K562 (cell line): Measurements from ENCODE around the gene PPOX. TPM values are rescaled to one million over a fixed set of nuclear protein-coding genes. Genes with fewer than 3 reads are reported as not detected.

Experiments
- ARID2 ChIP-seq: fragments of 450-650 bp; IDR thresholded peaks from 2 replicates; pipeline ENCODE4 v1.6.1; 2017; ENCODE audit warnings: antibody characterized with exemption, mild to moderate bottlenecking
- BCL6 ChIP-seq: fragments of 250-450 bp; sonication (Bioruptor Pico); IDR thresholded peaks from 2 replicates; pipeline ENCODE4 v1.4.0; 2020
- CBFA2T3 ChIP-seq: fragments of 450-650 bp; IDR thresholded peaks from 2 replicates; pipeline ENCODE4 v1.6.1; 2017
- CBX3 ChIP-seq, 2 experiments: IDR thresholded peaks; 1 replicate in 1 of 2; 2 replicates in 1 of 2; pipeline ENCODE4 v1.6.1; 2012; ENCODE audit warnings: inconsistent platforms in 2 of 2, low read length in 2 of 2, borderline replicate concordance in 1 of 2, control low read depth in 1 of 2
- CHD1 ChIP-seq: fragments of 200-600 bp; sonication (generic); IDR thresholded peaks from one replicate; pipeline ENCODE4 v1.6.1; 2012; ENCODE audit warnings: mild to moderate bottlenecking, moderate library complexity, low read length, inconsistent platforms
- ESRRA ChIP-seq: fragments of 450-650 bp; IDR thresholded peaks from 2 replicates; pipeline ENCODE4 v1.6.1; 2014; ENCODE audit warnings: low read depth, mild to moderate bottlenecking, moderate library complexity, borderline replicate concordance
- ETV1 ChIP-seq: fragments of 450-650 bp; conservative IDR thresholded peaks from 2 replicates; pipeline ENCODE4 v1.6.1; 2016; ENCODE audit warnings: missing genetic modification characterization, control low read depth, low read depth, missing compliant biosample characterization
- GABPA ChIP-seq: fragments of 200-800 bp; sonication (Bioruptor generic); conservative IDR thresholded peaks from 2 replicates; pipeline ENCODE4 v1.6.1; 2016; ENCODE audit warnings: low read depth, missing genetic modification characterization, missing compliant biosample characterization
- HEY1 ChIP-seq: fragments of 250-450 bp; sonication (Bioruptor Pico); IDR thresholded peaks from 2 replicates; pipeline ENCODE4 v1.5.0; 2020; ENCODE audit warnings: mild to moderate bottlenecking, moderate library complexity, borderline replicate concordance
- LARP7 ChIP-seq: fragments of 450-650 bp; IDR thresholded peaks from 2 replicates; pipeline ENCODE4 v1.6.1; 2016
- MEF2A ChIP-seq: IDR thresholded peaks from 2 replicates; pipeline ENCODE4 v1.6.1; 2011; ENCODE audit warnings: low read depth, mild to moderate bottlenecking, low read length, moderate library complexity; ENCODE audit not compliant: control insufficient read depth
- MTA3 ChIP-seq: fragments of 450-650 bp; formaldehyde crosslinking; IDR thresholded peaks from 2 replicates; pipeline ENCODE4 v1.6.1; 2017; ENCODE audit warnings: mild to moderate bottlenecking, borderline replicate concordance
- NCOA1 ChIP-seq: fragments of 450-650 bp; IDR thresholded peaks from 2 replicates; pipeline ENCODE4 v1.6.1; 2016; ENCODE audit warnings: low read depth
- NR2F6 ChIP-seq: fragments of 450-650 bp; formaldehyde crosslinking; IDR thresholded peaks from 2 replicates; pipeline ENCODE4 v1.4.0; 2020; ENCODE audit warnings: mild to moderate bottlenecking
- RNF2 ChIP-seq: sonication (generic); IDR thresholded peaks from 2 replicates; pipeline ENCODE4 v1.6.1; 2016
- SRSF3 ChIP-seq: fragments of 200-400 bp; formaldehyde crosslinking; IDR thresholded peaks from 2 replicates; pipeline ENCODE4 v1.6.1; 2016; ENCODE audit warnings: mild to moderate bottlenecking, low read length, moderate library complexity; ENCODE audit not compliant: insufficient read depth
- ZNF79 ChIP-seq: fragments of 250-450 bp; sonication (Bioruptor Pico); IDR thresholded peaks from 2 replicates; pipeline ENCODE4 v1.4.0; 2020; ENCODE audit warnings: low read depth, mild to moderate bottlenecking, moderate library complexity
- polyA plus RNA-seq, 8 experiments: library from polyadenylated mRNA; depleted of rRNA in 4 of 8; stranded (reverse) in 5 of 8; unstranded in 3 of 8; fragments of >200 nt; fragmentation: Nextera tagmentation in 2 of 8; fragmentation: Illumina TruSeq in 1 of 8; extraction: Ambion mirVana in 2 of 8; extraction: Trizol in 1 of 8; gene quantifications; 2 replicates each; pipeline versions ENCODE4 v1.2.1 to v1.2.3, GENCODE V29; 2011 to 2014; ENCODE audit warnings: inconsistent platforms in 1 of 8, missing spikeins in 1 of 8
- total RNA-seq, 7 experiments: library from RNA; depleted of rRNA in 6 of 7; stranded (reverse); fragments of >200 nt in 6 of 7; fragmentation: Illumina TruSeq in 2 of 7; extraction: Trizol in 2 of 7; gene quantifications; 2 replicates each; pipeline versions ENCODE4 v1.2.1 to v1.2.3, GENCODE V29; 2011 to 2021; ENCODE audit warnings: low replicate concordance in 1 of 7
- TF ChIP-seq, protein P1 (sequence below), 2 experiments: fragments of 450-650 bp in 1 of 2; sonication (generic) in 1 of 2; formaldehyde crosslinking; conservative IDR thresholded peaks; 2 replicates each; pipeline versions ENCODE4 v1.4.0 to v1.8.1; 2020 to 2022; ENCODE audit warnings: mild to moderate bottlenecking in 1 of 2, missing genetic modification reagents in 1 of 2
- TF ChIP-seq, protein P2 (sequence below), 2 experiments: fragments of 450-650 bp; IDR thresholded peaks; 2 replicates each; pipeline ENCODE4 v1.6.1; 2016; ENCODE audit warnings: mild to moderate bottlenecking in 2 of 2, borderline replicate concordance in 1 of 2, low read depth in 1 of 2, moderate library complexity in 1 of 2

The PPOX gene
- total and polyA plus RNA-seq, 9 of the 15 experiments (the other 6 are each of a cell fraction or from before 2014, with no cell fraction given): 17.0 to 57.1 (median 38.9) TPM

DNA sequence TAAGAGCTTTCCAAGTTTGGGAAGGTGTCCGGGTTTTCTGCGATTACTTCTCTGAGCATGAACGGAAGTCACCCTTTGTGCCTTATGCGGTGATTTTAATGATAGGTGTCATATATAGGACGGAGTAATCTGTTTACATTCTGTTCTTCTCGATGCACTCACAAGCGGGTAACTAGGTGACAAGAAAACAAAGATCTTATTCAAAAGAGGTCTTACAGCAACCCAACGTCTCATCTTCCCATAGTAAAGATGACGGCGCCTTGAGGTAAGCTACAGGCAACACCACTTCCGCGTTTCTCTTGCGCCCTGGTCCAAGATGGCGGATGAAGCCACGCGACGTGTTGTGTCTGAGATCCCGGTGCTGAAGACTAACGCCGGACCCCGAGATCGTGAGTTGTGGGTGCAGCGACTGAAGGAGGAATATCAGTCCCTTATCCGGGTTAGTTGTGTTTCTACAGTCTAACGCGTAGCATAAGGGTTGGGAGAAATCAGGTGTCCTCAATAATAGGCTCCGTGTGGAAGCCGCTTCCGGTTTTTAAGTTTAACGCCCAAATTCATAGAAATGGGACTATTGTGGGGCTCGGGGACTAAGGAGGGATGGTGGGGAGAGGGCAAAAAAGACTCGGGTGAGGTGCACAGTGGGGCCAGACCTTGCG is 12.4 kb upstream of the PPOX start, which contains the start of gene UFC1 (continued):
- TF ChIP-seq LARP7 (no peak), NR2F6 (no peak), HEY1 (CRISPR knock-in tag) (no peak), ETV1 (peak; percentile 61), CHD1 (no peak), MEF2A (no peak), NCOA1 (peak; percentile 97), CBX3 (IDR thresholded peaks at IDR 0.05; ENCODE audit: borderline replicate concordance in 1 of 2, low read length in 2 of 2) (peak in 1 of 2 experiments; percentile 85; a peak in 1 of 3 replicates), MTA3 (0 out of 2 replicates have a peak, but pooled peaks have one; percentile 75), GABPA (tag) (peak; percentile 99), ARID2 (no peak), CBFA2T3 (no peak), ESRRA (no peak), SRSF3 (no peak), ZNF79 (no peak), RNF2 (peak; percentile 39; the same call in 1 of the 2 replicates), BCL6 (CRISPR knock-in tag) (no peak)
- TF ChIP-seq, protein P1, sequence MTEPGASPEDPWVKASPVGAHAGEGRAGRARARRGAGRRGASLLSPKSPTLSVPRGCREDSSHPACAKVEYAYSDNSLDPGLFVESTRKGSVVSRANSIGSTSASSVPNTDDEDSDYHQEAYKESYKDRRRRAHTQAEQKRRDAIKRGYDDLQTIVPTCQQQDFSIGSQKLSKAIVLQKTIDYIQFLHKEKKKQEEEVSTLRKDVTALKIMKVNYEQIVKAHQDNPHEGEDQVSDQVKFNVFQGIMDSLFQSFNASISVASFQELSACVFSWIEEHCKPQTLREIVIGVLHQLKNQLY (CRISPR knock-in tag; conservative IDR thresholded peaks at IDR 0.05): no peak
- TF ChIP-seq, protein P2, sequence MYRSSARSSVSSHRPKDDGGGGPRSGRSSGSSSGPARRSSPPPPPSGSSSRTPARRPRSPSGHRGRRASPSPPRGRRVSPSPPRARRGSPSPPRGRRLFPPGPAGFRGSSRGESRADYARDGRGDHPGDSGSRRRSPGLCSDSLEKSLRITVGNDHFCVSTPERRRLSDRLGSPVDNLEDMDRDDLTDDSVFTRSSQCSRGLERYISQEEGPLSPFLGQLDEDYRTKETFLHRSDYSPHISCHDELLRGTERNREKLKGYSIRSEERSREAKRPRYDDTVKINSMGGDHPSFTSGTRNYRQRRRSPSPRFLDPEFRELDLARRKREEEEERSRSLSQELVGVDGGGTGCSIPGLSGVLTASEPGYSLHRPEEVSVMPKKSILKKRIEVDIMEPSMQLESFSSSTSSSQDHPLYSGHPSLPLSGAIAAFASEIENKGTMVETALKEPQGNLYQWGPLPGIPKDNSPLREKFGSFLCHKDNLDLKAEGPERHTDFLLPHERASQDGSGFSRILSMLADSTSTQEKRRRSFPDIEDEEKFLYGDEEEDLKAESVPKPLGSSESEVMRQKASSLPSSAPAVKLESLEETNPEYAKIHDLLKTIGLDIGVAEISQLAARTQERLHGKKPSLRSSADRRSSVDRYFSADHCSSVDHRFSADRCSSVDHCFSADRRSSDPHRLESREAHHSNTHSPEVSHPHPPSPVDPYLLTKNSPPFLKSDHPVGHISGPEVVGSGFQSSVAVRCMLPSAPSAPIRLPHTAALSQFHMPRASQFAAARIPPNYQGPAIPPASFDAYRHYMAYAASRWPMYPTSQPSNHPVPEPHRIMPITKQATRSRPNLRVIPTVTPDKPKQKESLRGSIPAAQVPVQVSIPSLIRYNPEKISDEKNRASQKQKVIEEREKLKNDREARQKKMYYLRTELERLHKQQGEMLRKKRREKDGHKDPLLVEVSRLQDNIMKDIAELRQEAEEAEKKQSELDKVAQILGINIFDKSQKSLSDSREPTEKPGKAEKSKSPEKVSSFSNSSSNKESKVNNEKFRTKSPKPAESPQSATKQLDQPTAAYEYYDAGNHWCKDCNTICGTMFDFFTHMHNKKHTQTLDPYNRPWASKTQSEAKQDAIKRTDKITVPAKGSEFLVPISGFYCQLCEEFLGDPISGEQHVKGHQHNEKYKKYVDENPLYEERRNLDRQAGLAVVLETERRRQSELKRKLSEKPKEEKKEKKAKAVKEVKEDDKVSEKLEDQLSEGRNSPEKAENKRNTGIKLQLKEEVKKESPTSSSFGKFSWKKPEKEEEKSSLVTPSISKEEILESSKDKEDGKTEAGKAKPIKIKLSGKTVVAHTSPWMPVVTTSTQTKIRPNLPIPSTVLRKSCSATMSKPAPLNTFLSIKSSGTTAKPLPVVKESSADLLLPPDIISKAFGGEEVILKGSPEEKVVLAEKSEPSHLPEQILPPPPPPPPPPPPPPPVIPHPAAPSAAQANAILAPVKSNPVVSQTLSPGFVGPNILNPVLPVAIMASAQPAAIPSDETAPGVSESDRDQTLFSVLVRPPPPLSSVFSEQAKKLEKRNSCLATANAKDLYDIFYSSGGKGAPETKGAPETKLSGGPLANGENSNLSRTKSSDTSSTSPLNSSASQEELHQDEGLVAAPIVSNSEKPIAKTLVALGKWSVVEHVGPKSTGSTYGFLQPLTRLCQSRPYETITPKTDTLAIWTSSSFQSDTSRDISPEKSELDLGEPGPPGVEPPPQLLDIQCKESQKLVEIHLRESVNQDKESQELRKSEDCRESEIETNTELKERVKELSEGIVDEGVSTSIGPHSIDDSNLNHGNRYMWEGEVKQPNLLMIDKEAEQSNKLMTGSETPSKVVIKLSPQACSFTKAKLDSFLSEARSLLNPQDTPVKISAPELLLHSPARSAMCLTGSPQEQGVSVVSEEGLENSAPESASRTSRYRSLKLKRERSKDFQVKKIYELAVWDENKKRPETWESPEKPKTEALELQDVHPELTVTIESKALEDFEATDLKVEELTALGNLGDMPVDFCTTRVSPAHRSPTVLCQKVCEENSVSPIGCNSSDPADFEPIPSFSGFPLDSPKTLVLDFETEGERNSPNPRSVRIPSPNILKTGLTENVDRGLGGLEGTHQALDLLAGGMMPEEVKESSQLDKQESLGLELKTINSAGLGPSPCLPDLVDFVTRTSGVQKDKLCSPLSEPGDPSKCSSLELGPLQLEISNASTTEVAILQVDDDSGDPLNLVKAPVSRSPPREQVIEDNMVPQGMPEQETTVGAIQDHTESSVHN (IDR thresholded peaks at IDR 0.05; ENCODE audit: borderline replicate concordance in 1 of 2, low read depth in 1 of 2): 0 out of 4 replicates have a peak, but pooled peaks of 1 of the 2 experiments have one; percentile 72
